Fibroblast of skin of back (primary cell): ENCODE data around the gene BLM.
"Not testable (repeated sequence)": the region's sequence is repeated elsewhere in the genome, so short reads cannot be mapped to it uniquely, and the experiment has no call there.

Experiments used
- DNase-seq: peaks from one replicate; pipeline ENCODE4 v3.0.0-alpha.2; 2013

The BLM gene

DNA sequence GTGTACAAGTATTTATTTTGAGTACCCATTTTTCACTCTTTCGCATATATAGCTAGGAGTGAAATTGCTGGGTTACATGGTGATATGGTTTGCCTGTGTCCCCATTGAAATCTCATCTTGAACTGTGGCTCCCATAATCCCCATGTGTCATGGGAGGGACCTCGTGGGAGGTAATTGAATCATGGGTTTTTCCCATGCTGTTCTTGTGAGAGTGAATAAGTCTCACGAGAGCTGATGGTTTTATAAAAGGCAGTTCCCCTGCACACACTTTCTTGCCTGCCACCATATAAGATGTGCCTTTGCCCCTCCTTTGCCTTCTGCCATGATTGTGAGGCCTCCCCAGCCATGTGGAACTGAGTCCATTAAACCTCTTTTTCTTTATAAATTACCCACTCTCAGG lies 23.4 kb downstream of the BLM start:
- not testable (repeated sequence) for DNase-seq

DNA sequence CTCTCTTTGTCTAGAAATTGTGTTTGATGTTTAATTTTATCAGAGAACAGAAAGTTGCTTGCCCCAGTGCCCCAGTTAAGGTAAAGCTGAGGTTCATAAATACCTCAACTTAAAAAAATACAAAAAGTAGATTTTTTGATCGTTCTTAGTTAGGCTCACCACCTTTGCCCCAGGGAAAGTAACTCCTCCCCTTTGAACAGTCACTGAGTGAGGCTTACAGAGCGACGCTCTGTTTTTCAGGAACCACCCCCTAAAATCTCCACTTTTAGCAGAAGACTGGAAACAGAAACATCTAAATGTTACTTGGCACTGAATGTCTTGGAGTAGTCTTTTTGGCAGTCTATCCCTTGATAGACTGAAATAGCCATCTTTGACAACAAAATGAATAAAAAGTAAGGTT lies 24.9 kb downstream of the BLM start:
- DNase-seq = no peak

DNA sequence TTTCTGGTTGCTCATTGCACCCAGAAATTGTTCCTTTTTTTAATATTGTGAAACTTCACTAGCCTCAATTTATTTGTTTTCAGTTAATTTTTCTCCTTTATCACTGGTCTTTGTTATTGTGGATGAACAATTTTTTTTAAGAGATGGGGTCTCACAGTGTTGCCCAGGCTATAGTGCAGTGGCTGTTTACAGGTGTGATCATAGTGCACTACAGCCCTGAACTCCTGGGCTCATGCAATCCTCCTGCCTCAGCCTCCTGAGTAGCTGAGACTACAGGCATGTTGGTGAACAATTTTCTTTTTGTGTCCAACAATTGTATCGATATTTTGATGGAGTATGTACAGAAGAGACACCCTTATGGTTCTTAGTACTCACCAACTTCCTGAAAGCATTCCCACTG lies 26.3 kb downstream of the BLM start:
- no peak for DNase-seq

DNA sequence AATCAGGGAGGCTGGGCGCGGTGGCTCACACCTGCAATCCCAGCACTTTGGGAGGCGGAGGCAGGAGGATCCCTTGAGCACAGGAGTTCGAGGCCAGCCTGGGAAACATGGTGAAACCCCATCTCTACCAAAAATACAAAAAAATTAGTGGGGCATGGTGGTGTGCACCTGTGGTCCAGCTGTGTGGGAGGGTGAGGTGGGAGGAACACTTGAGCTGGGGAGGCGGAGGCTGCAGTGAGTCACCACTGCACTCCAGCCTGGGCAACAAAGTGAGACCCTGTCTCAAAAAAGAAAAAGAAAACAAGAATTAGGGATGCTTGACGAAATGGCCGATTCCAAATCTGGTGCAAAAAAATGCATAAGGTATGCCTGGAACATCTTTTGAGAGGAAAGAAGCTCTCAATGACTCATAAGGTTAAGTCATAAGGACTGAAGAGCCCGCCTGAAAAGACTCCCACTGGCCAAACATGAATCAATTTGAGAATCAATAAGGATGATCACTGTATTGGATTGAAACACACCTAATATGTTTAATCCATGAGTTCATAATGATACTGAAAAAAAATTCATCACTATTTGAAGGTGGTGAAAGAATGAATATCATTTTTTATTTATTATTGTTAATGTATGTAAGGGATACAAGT lies 27.7 kb downstream of the BLM start:
- no peak for DNase-seq

DNA sequence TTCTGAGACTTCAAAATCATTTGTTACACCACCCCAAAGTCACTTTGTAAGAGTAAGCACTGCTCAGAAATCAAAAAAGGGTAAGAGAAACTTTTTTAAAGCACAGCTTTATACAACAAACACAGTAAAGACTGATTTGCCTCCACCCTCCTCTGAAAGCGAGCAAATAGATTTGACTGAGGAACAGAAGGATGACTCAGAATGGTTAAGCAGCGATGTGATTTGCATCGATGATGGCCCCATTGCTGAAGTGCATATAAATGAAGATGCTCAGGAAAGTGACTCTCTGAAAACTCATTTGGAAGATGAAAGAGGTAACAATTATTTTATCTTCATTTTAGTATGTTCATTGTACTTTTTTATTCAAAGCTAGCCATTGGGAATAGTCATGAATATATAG lies 32.6 kb downstream of the BLM start:
- DNase-seq = no peak

DNA sequence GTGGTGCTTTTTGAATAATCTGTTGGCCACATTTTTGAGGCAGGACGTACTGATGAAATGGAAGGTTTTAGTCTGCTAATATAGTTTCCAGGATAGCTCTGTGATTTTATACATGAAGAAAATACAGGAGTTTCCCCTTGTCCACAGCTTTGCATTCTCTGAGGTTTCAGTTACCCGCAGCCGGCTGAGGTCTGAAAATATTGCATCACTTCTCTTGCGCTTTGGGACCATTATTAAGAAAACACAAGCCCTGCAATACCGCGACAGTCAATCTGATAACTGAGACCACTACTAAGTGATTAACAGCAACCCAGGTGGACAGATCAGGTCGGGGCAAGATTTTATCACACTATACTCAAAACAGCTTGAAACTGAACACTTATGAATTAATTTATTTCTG lies 33.0 kb downstream of the BLM start:
- DNase-seq = no peak

DNA sequence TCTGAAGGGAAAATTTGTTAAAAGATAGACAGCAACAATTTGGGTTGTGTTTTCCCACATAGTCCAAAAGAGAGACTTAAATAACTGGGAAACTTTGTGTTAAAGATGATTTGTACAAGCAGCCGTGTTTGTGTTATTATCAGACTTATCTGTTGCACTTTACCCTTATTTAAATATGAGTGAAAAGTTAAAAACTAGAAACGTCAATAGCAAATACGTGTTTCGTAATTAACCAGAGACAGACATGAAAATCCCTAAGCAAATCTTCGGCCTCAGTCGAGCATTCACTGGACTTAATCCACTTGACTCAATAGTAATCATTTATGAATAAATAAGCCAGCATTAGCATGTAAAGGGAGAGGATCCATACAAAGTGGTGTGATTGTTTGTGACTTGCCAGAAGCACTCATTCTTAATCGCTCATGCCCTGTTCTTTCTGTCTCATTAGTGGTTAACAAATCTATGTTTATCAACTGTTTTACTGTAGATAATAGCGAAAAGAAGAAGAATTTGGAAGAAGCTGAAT lies 34.2 kb downstream of the BLM start:
- no peak for DNase-seq

DNA sequence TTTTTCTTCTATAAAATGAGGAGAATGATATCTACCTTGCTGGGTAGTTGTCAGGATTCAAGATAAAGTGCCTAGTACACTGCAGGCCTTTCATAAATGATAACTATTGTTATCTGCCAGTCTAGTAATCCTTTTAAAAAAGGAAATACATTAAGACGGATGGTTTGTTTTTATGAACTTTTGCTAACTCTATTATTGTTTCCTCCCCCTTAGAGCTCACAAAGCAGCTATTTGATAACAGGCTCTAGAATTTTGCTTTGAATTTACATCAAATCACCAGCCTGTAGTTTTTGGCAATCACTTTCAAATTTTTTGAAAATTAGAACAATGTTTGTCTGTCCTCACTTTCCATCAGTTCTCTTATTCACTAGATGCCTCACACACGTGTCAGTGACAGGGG lies 39.8 kb downstream of the BLM start:
- peak; percentile 11 for DNase-seq

DNA sequence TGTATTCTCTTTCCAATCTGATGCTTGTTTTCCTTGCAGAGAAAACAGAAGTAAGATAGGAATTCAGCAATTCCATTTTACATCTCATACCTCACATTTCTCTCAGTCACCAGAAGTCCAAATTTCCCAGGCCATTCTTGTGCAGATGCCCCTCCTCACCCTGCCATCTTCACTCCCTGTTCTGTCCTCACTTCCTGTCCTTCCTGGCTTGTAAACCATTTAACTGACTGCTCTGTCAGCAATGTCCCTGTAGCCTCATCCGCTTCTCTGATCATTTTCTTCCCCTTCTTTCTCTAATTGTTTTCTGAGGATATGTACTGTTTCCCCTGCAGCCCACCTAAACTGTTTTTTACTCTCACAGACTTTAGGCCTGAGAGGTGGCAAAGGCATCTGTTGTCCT lies 40.3 kb downstream of the BLM start:
- DNase-seq = no peak

DNA sequence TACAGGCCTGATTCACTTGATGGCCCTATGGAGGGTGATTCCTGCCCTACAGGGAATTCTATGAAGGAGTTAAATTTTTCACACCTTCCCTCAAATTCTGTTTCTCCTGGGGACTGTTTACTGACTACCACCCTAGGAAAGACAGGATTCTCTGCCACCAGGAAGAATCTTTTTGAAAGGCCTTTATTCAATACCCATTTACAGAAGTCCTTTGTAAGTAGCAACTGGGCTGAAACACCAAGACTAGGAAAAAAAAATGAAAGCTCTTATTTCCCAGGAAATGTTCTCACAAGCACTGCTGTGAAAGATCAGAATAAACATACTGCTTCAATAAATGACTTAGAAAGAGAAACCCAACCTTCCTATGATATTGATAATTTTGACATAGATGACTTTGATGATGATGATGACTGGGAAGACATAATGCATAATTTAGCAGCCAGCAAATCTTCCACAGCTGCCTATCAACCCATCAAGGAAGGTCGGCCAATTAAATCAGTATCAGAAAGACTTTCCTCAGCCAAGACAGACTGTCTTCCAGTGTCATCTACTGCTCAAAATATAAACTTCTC lies 43.6 kb downstream of the BLM start:
- DNase-seq = no peak

DNA sequence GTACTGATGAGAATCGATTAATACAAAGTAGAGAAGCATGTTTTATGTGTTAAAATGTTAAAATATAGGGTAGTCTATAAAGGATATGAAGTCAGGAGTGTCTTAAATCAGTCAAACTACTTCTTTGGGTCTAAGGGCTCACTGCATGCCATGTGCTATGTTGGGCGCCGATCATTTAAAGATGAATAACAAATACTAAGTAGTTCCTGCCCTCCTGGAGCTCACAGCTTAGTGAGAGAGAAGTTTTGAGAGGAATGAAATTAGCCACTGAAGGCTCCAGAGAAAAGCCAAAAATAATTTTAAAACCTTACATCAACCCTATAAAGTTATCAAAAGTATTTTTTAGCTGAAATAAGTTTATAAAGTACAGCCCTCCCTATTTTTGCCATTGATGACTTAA lies 44.5 kb downstream of the BLM start:
- DNase-seq = no peak

DNA sequence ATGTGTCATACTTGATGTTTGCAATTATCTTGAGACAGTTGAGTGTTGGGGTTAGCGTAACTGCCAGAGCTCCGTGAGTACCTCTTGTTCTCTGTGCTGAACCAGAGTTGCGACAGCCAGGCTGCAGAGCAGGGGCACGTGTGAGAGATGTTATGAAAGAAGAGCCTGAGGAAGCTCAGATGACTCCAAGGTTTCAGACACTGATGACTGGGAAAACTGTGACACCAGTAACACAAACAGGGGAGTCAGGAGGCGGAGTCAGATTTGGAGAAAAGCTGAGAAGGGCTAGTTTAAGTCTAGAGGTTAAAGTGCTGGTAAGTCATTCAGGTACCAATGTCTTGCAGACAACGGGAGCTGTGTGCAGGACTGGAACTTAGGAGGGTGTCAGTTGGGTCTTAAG lies 45.0 kb downstream of the BLM start:
- DNase-seq = peak; percentile 16

DNA sequence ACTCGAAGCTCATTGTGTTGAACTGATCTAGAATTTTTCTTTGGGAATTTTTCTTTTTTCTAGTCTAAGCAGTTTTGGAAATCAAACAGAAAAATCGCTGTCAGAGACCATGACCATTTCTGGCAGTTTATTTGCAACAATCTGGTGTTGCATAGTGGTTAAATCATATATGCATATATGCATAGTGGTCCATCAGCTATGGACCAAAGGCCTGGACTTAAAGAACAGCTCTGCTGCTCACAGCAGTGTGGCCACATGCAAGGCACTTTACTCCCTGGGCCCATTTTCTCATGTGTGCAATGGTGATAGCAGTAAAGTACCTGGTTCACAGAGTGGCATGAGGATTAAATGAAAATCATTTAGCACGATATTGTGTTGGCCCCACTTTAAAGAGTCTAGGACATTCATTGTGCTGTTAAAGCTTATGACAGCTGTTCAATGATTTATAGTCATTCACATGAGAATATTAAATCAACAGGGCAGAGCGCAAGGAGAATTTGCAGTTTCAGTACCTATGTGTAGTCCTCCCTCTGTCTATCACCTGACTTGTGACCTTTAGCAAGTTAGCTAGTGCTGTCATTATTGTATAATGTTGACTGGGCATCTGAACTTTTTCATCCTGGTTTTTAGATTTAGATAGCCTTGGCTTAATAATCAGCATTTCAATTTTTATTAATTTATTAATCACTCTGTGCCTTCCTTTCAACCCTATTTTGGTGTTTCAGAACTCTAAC lies 46.4 kb downstream of the BLM start:
- no peak for DNase-seq

DNA sequence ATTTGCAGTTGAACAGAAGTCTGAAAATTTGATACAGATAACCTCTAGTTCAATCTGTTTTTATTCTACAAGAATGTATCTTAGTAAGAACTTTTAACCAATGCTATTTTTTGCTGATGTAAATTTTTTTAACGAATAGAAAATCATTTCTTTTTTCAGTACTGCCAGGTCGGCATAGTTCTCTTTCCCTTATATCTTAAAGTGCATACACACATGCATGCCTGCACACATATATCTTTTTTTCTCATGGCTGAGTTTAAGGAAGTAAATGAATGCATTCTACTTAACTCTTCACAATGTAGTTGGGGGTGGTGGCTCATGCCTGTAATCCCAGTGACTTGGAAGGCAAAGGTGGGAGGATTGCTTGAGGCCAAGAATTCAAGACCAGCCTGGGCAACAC lies 48.4 kb downstream of the BLM start:
- no peak for DNase-seq

DNA sequence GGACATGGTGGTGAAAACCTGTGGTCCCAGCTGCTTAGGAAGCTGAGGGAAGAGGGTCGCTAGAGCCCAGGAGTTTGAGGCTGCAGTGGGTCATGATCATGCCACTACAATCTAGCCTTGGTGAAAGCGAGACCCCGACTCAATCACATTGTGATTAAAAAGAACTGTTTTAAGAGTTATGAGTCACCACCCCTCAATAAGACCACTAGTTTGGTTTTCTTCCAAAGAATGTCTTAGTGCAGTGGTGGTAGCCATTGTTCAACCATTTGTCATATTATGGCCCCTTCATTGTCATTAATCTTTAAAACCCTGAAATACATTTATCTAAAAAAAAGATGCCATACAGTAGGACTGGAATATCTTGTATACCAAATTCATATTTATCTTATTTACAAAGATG lies 48.8 kb downstream of the BLM start:
- DNase-seq = peak; percentile 11

DNA sequence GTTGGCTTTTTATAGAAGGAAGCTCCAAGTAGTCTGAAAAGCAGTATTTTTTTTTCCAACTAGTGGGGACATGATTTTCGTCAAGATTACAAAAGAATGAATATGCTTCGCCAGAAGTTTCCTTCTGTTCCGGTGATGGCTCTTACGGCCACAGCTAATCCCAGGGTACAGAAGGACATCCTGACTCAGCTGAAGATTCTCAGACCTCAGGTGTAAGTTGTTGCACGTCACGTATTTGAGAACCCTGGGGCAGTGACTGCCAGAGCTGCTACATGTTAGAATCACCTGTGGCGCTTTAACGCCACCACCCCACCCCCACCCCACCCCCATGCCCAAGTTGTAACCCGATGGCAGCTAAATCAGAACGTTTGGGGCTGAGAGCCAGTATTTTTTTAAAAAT lies 52.2 kb downstream of the BLM start:
- DNase-seq = no peak

DNA sequence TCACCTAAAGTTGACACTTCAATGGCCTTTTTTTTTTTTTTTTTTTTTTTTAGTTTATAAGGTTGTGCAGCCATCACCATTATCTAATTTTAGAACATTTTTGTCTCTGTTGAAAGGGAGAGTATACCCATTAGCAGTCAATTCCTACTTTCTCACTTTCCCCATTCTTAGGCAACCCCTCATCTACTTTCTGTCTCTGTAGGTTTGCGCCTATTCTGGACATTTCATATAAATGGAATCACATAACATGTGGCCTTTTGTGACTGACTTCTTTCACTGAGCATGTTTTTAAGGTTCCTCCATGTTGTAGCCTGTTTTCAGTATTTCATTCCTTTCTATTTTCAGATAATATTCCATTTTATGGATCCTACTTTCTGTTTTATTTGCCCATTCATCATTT lies 56.3 kb downstream of the BLM start:
- no peak for DNase-seq

DNA sequence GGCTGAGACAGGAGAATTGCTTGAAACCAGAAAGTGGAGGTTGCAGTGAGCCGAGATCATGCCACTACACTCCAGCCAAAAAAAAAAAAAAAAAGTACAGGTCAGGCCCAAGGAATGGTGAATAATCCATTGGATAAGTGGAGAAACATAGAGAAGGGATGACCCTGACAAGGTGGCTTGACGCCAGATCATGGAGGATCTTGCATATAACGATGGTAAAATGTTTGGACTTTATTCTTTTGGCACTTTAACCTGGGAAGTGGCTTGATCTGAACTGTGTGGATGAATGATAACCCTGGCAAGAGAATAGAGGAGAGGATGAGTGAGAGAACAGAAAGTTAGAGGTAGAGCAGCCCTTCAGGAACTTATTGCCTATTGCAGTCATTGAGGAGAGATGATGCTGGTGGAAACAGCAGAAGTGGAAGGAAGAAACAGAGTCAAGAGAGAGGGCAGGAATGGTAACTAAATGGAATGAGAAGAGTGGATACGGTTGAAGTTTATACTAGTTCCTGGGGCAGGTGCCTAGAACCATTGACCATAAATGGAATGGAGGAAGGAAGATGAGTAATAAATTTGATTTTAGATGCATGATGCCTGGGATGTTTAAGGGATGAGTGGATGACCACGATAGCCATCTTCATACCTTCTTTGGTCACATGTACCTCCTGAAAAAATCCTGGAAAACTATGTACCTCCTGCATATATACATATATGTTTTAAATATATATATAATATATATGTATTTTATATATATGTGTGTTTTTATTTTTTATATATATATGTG lies 57.8 kb downstream of the BLM start:
- peak; percentile 88 for DNase-seq

DNA sequence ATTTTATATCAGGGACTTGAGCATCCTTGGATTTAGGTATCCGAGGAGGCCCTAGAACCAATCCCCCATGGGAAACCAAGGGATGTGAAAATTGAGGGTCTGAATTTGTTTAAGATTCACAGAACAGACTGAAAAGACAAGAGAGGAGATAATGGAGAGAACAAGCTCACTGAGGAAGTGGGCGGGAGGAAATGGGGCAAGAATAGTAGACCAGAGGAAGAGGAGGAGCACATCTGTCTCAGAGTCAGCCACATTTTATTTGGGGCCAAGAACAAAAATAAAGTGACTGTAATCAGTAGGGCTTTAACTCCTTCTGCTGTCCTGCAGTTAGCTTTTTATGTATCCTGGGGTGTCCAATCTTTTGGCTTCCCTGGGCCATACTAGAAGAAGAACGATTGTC lies 63.8 kb downstream of the BLM start:
- no peak for DNase-seq

DNA sequence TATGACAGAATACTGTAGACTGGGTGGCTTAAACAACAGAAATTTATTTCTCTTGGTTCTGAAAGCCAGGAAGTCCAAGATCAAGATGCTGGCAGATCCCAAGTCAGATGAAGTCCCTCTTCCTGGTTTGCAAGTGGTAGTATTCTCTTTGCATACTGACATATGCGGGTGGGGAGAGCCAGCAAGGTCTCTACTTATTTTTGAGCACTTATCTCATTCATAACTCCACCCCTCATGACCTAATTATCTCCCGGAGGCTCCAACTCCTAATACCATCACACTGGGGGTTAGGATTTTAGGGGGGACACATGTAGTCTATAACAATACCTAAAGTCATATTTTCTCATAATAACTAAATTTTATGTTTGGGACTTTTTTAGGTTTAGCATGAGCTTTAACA lies 65.3 kb downstream of the BLM start:
- no peak for DNase-seq

DNA sequence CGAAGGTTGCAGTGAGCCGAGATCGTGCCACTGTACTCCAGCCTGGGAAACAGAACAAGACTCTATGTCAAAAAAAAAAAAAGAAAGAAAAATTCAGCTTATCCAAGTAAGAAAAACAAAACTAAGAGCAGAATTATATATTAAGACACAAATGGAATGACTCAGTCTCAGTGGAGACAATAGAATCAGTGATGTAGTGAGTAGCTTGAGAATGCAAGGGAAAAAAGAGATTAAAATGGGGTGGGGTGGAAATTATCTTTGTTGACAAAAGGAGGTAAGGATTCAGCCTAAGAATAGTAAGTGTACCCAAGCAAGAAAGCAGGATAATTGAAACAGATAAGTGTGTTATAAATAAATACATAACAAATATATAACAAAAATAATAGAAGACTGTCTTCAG lies 70.7 kb downstream of the BLM start:
- peak; percentile 73 for DNase-seq

DNA sequence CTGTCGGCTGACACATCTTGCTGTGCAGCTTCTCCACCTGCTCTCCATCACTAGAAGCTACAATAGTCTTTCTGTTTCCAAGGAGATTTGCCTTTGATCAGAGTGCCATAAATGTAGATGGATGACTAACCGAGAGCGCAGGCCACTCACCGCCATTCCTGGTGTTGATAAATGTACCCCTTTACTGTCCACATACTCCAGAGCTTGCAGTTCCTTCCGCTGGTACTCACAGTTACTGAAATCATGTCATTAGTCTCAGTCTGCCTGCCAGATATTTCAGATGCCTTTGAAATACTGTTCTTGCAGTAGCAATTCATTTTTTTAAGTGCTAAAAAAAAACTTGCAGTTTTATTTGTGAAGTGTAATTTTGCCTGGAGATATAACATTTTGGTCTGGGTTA lies 72.3 kb downstream of the BLM start:
- no peak for DNase-seq

DNA sequence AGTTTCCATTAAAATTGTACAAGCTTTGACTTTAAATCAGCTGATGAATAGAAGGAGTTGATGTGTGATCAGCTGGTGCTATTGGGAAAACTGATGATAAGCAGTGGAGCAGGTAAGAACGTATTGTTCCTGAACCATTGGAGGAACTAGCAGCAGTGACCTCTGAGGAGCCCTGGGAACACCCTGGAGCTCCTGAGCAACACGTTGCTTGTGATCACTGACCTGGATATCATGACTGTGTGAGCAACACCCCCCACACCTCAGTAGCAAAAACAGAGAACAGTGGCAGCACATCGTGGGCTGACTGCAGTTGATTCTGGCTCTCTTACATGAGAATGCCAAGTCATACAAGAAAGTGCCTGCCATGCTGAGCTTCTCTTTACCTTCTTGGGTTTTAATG lies 72.9 kb downstream of the BLM start:
- no peak for DNase-seq
